WTC11 (cell line): ENCODE results near the gene CCDC107. TPM values are rescaled to one million over a fixed set of nuclear protein-coding genes. Genes with fewer than 3 reads are reported as not detected.

Source experiments
- ATAC-seq: fragments of 200-7000 bp; cut with Tn5 transposase; 2 replicates; pipeline ENCODE4 v1.10.0; 2021; ENCODE audit warnings: mild to moderate bottlenecking, moderate library complexity
- CTCF ChIA-PET: fragments of 300-600 bp; sonication (Branson Sonifier 250); formaldehyde crosslinking; loops from one replicate; lab custom pipeline; 2021; ENCODE audit warnings: antibody characterized with exemption; lab: Charles Lee
- POLR2A ChIA-PET: fragments of 350-600 bp; sonication (Branson Sonifier 250); formaldehyde crosslinking; loops from one replicate; lab custom pipeline; 2021; ENCODE audit warnings: antibody characterized with exemption; lab: Charles Lee
- DNase-seq: peaks from one replicate; pipeline ENCODE4 v3.0.0; 2021; ENCODE audit warnings: low spot score
- H3K27ac Mint-ChIP-seq: 2 replicates; pipeline ENCODE4 v1.8.0; 2021; ENCODE audit warnings: mixed read lengths
- H3K27me3 Mint-ChIP-seq: 2 replicates; pipeline ENCODE4 v1.8.0; 2021; ENCODE audit warnings: low read depth, mild to moderate bottlenecking, moderate library complexity, mixed read lengths
- H3K36me3 Mint-ChIP-seq: 2 replicates; pipeline ENCODE4 v1.8.0; 2021; ENCODE audit warnings: mixed read lengths
- H3K4me1 Mint-ChIP-seq: 2 replicates; pipeline ENCODE4 v1.8.0; 2022; ENCODE audit warnings: mixed read lengths
- H3K4me3 Mint-ChIP-seq: 2 replicates; pipeline ENCODE4 v1.8.0; 2021; ENCODE audit warnings: mild to moderate bottlenecking, moderate library complexity, mixed read lengths
- H3K9me3 Mint-ChIP-seq: 2 replicates; pipeline ENCODE4 v1.8.0; 2021; ENCODE audit warnings: mixed read lengths
- CTCF ChIP-seq: fragments of 200-600 bp; IDR thresholded peaks from 2 replicates; pipeline ENCODE4 v1.8.0; 2022; ENCODE audit warnings: antibody characterized with exemption
- ELF4 ChIP-seq: sonication (generic); formaldehyde crosslinking; IDR thresholded peaks from 2 replicates; pipeline ENCODE4 v1.8.1; 2022; ENCODE audit warnings: low read depth, mild to moderate bottlenecking, moderate library complexity, missing genetic modification reagents
- ETV6 ChIP-seq: sonication (generic); formaldehyde crosslinking; IDR thresholded peaks from 2 replicates; pipeline ENCODE4 v1.8.1; 2022; ENCODE audit warnings: mild to moderate bottlenecking, missing genetic modification reagents
- HMGA2 ChIP-seq: fragments of 250-450 bp; sonication (Bioruptor Pico); IDR thresholded peaks from 2 replicates; pipeline ENCODE4 v1.4.0; 2021; ENCODE audit warnings: mild to moderate bottlenecking, moderate library complexity
- NFYB ChIP-seq: sonication (generic); formaldehyde crosslinking; conservative IDR thresholded peaks from 2 replicates; pipeline ENCODE4 v1.8.0; 2022; ENCODE audit warnings: low read depth, missing genetic modification reagents
- NR1H2 ChIP-seq: sonication (generic); formaldehyde crosslinking; IDR thresholded peaks from 2 replicates; pipeline ENCODE4 v1.9.0; 2021; ENCODE audit warnings: mild to moderate bottlenecking, moderate library complexity, missing genetic modification reagents
- OVOL2 ChIP-seq: fragments of 250-450 bp; sonication (Bioruptor Pico); IDR thresholded peaks from 2 replicates; pipeline ENCODE4 v1.9.0; 2021; ENCODE audit warnings: mild to moderate bottlenecking, borderline replicate concordance
- SP1 ChIP-seq: sonication (generic); formaldehyde crosslinking; conservative IDR thresholded peaks from 2 replicates; pipeline ENCODE4 v1.8.1; 2022; ENCODE audit warnings: missing genetic modification reagents
- STAT6 ChIP-seq: sonication (generic); formaldehyde crosslinking; conservative IDR thresholded peaks from 2 replicates; pipeline ENCODE4 v1.8.1; 2023; ENCODE audit warnings: mild to moderate bottlenecking, low read depth, missing genetic modification reagents, moderate library complexity
- TEAD1 ChIP-seq: sonication (generic); formaldehyde crosslinking; IDR thresholded peaks from 2 replicates; pipeline ENCODE4 v1.8.0; 2022; ENCODE audit warnings: mild to moderate bottlenecking, missing genetic modification reagents
- ZMAT4 ChIP-seq: fragments of 250-450 bp; sonication (Bioruptor Pico); IDR thresholded peaks from 2 replicates; pipeline ENCODE4 v1.9.0; 2021; ENCODE audit warnings: mild to moderate bottlenecking
- ZNF219 ChIP-seq: sonication (generic); formaldehyde crosslinking; IDR thresholded peaks from 2 replicates; pipeline ENCODE4 v1.8.0; 2023; ENCODE audit warnings: missing genetic modification reagents, mild to moderate bottlenecking, borderline replicate concordance
- ZNF317 ChIP-seq: sonication (generic); formaldehyde crosslinking; IDR thresholded peaks from 2 replicates; pipeline ENCODE4 v1.8.1; 2023; ENCODE audit warnings: low read depth, mild to moderate bottlenecking, moderate library complexity, missing genetic modification reagents, borderline replicate concordance
- total RNA-seq: library from RNA; stranded (reverse); gene quantifications from 3 replicates; pipeline ENCODE4 v1.2.3, GENCODE V29; 2021
- TF ChIP-seq, protein P1 (sequence below): sonication (generic); formaldehyde crosslinking; IDR thresholded peaks from 2 replicates; pipeline ENCODE4 v1.8.1; 2022; ENCODE audit warnings: missing genetic modification reagents, borderline replicate concordance
- TF ChIP-seq, protein P2 (sequence below): fragments of 250-450 bp; sonication (Bioruptor Pico); IDR thresholded peaks from 2 replicates; pipeline ENCODE4 v1.9.0; 2021; ENCODE audit warnings: mild to moderate bottlenecking, borderline replicate concordance

CCDC107 gene
- total RNA-seq, 1 experiment from 2014 or later: 10.8 TPM

DNA sequence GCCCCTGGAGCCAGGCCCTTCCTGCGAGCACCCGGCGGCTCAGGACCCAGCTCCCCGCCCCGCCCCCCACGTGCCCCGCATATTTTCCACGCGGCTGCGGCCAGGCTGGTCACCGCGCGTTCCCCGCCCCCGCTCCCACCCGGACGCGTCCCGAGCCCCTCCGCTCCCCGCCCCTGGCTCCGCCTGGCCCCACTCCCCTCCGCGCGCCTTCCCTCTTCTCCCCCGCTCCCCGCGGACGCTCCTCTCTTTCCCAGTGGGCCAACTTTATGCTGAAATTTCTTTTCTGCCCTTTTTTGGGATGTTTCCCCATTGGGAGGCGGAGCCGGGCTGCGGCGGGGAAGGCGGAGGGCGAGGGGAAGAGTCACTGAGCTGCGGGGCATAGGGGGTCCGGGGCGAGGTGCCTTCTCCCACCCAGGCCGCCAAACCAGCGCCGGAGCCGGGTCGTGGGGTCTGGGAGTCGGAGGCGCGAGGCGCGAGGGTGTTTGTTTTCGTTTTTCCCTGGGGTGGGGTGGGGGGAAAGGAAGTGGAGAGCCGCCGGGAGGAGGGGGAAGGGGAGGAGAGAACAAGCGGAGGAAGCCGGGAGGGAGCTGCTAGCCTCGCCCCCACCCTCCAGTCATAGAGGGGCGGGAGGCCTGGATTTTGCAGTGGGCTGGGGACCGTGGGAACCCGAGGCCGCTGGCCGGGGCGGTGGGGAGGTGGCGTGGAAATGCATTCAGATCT is 32.7 kb downstream of the CCDC107 start:
- ATAC-seq (peak; percentile 40), DNase-seq (peak; percentile 64)
- peak overlapping the region; percentile 91 for H3K4me3 Mint-ChIP-seq
- H3K36me3 Mint-ChIP-seq: peaks cover 8% of the 10 kb centered on the region
- H3K4me1 Mint-ChIP-seq: peaks cover 23% of the 10 kb centered on the region
- ChIA-PET CTCF (interaction anchor here (0.7 to 6.8 kb wide), 17 partner anchors 15 to 99 kb away, joined by 3 to 49 read pairs (median 11); partner anchors contain the start of genes ARHGEF39, CCDC107, CREB3 and RGP1), POLR2A (interaction anchor here (0.9 to 5.2 kb wide), 14 partner anchors 8 to 587 kb away, joined by 3 to 38 read pairs (median 6); partner anchors contain the start of genes ARHGEF39, CCDC107, CREB3 and RMRP)
- H3K27ac Mint-ChIP-seq: no peak overlapping the region
- no peaks in the 10 kb centered on the region for H3K27me3 Mint-ChIP-seq
- no peaks in the 10 kb centered on the region for H3K9me3 Mint-ChIP-seq
- TF ChIP-seq STAT6 (CRISPR knock-in tag): no peak
- no peak for TF ChIP-seq ZNF317 (CRISPR knock-in tag)
- 0 out of 2 replicates have a peak, but pooled peaks have one; percentile 11 for TF ChIP-seq SP1
- no peak for TF ChIP-seq CTCF
- no peak for TF ChIP-seq TEAD1 (CRISPR knock-in tag)
- no peak for TF ChIP-seq NFYB
- no peak for TF ChIP-seq ELF4
- TF ChIP-seq, protein P1, sequence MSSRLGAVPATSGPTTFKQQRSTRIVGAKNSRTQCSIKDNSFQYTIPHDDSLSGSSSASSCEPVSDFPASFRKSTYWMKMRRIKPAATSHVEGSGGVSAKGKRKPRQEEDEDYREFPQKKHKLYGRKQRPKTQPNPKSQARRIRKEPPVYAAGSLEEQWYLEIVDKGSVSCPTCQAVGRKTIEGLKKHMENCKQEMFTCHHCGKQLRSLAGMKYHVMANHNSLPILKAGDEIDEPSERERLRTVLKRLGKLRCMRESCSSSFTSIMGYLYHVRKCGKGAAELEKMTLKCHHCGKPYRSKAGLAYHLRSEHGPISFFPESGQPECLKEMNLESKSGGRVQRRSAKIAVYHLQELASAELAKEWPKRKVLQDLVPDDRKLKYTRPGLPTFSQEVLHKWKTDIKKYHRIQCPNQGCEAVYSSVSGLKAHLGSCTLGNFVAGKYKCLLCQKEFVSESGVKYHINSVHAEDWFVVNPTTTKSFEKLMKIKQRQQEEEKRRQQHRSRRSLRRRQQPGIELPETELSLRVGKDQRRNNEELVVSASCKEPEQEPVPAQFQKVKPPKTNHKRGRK (CRISPR knock-in tag): no peak
- TF ChIP-seq ETV6 (CRISPR knock-in tag): 0 out of 2 replicates have a peak, but pooled peaks have one; percentile 11
- TF ChIP-seq ZNF219 (CRISPR knock-in tag): no peak
- TF ChIP-seq HMGA2 (CRISPR knock-in tag): no peak
- TF ChIP-seq, protein P2, sequence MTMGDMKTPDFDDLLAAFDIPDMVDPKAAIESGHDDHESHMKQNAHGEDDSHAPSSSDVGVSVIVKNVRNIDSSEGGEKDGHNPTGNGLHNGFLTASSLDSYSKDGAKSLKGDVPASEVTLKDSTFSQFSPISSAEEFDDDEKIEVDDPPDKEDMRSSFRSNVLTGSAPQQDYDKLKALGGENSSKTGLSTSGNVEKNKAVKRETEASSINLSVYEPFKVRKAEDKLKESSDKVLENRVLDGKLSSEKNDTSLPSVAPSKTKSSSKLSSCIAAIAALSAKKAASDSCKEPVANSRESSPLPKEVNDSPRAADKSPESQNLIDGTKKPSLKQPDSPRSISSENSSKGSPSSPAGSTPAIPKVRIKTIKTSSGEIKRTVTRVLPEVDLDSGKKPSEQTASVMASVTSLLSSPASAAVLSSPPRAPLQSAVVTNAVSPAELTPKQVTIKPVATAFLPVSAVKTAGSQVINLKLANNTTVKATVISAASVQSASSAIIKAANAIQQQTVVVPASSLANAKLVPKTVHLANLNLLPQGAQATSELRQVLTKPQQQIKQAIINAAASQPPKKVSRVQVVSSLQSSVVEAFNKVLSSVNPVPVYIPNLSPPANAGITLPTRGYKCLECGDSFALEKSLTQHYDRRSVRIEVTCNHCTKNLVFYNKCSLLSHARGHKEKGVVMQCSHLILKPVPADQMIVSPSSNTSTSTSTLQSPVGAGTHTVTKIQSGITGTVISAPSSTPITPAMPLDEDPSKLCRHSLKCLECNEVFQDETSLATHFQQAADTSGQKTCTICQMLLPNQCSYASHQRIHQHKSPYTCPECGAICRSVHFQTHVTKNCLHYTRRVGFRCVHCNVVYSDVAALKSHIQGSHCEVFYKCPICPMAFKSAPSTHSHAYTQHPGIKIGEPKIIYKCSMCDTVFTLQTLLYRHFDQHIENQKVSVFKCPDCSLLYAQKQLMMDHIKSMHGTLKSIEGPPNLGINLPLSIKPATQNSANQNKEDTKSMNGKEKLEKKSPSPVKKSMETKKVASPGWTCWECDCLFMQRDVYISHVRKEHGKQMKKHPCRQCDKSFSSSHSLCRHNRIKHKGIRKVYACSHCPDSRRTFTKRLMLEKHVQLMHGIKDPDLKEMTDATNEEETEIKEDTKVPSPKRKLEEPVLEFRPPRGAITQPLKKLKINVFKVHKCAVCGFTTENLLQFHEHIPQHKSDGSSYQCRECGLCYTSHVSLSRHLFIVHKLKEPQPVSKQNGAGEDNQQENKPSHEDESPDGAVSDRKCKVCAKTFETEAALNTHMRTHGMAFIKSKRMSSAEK (CRISPR knock-in tag): no peak
- TF ChIP-seq OVOL2 (CRISPR knock-in tag): no peak
- TF ChIP-seq ZMAT4: no peak
- no peak for TF ChIP-seq NR1H2 (CRISPR knock-in tag)
